Measurements from ENCODE around the gene ARHGEF4. TPM values are rescaled to one million over a fixed set of nuclear protein-coding genes. Genes with fewer than 3 reads are reported as not detected.

Gene ARHGEF4
- total RNA-seq, 1 experiment from 2014 or later: 20.0 TPM

GRCh38 chr2:130882991-130883390 is 46.3 kb downstream of the ARHGEF4 start:
- CTCF ChIA-PET: no interaction called here
- Histone ChIP-seq H3K4me1 (replicated peaks; ENCODE audit: insufficient read depth) (peaks cover 19% of the 10 kb centered on the region), H3K27me3 (ENCODE audit: insufficient read depth, low read depth) (no peaks in the 10 kb centered on the region), H3K9me2 (ENCODE audit: insufficient read depth) (no peaks in the 10 kb centered on the region), H3K4me2 (no peak overlapping the region), H4K20me1 (ENCODE audit: insufficient read depth) (no peaks in the 10 kb centered on the region), H3K36me3 (ENCODE audit: low read depth) (no peaks in the 10 kb centered on the region), H3K4me3 (no peak overlapping the region), H3K79me2 (ENCODE audit: low read depth) (no peaks in the 10 kb centered on the region), H2AFZ (no peak overlapping the region), H3F3A (ENCODE audit: insufficient read depth, low read depth) (peaks cover 5% of the 10 kb centered on the region; the same call in 1 of the 2 replicates), H3K9me3 (ENCODE audit: insufficient read depth, low read depth) (no peaks in the 10 kb centered on the region), H3K27ac (no peak overlapping the region)
- POLR2A ChIA-PET (ENCODE audit: unreplicated experiment): no interaction called here
- BruUV-seq (replicated peaks): no TSS peak
- no peak for TF ChIP-seq CTCF (conservative IDR thresholded peaks at IDR 0.05)
- intact Hi-C loops (cut with micrococcal nuclease; ENCODE audit: unreplicated experiment): no loop called here
- no peak for DNase-seq

GRCh38 chr2:130883496-130883895 is 46.8 kb downstream of the ARHGEF4 start:
- Histone ChIP-seq H3K27me3 (ENCODE audit: insufficient read depth, low read depth) (no peaks in the 10 kb centered on the region), H3K4me2 (no peak overlapping the region), H3F3A (ENCODE audit: insufficient read depth, low read depth) (peaks cover 5% of the 10 kb centered on the region; the same call in 1 of the 2 replicates), H3K4me3 (no peak overlapping the region), H3K79me2 (ENCODE audit: low read depth) (no peaks in the 10 kb centered on the region), H3K4me1 (replicated peaks; ENCODE audit: insufficient read depth) (peaks cover 19% of the 10 kb centered on the region), H3K36me3 (ENCODE audit: low read depth) (no peaks in the 10 kb centered on the region), H3K9me2 (ENCODE audit: insufficient read depth) (no peaks in the 10 kb centered on the region), H2AFZ (no peak overlapping the region), H3K27ac (no peak overlapping the region), H4K20me1 (ENCODE audit: insufficient read depth) (no peaks in the 10 kb centered on the region; the same call in 1 of the 2 replicates), H3K9me3 (ENCODE audit: insufficient read depth, low read depth) (no peaks in the 10 kb centered on the region)
- ChIA-PET CTCF (no interaction called here), POLR2A (ENCODE audit: unreplicated experiment) (no interaction called here)
- no TSS peak for BruUV-seq (replicated peaks)
- TF ChIP-seq CTCF (conservative IDR thresholded peaks at IDR 0.05) (no peak), EZH2 (IDR thresholded peaks at IDR 0.05; ENCODE audit: low read depth) (no peak)
- intact Hi-C loops (cut with micrococcal nuclease; ENCODE audit: unreplicated experiment): no loop called here
- no peak for DNase-seq

GRCh38 chr2:130884013-130884412 is 47.3 kb downstream of the ARHGEF4 start:
- Histone ChIP-seq H3K9me3 (ENCODE audit: insufficient read depth, low read depth) (no peaks in the 10 kb centered on the region), H3K27ac (no peak overlapping the region), H3K27me3 (ENCODE audit: insufficient read depth, low read depth) (no peaks in the 10 kb centered on the region), H3K9me2 (ENCODE audit: insufficient read depth) (no peaks in the 10 kb centered on the region), H3K36me3 (ENCODE audit: low read depth) (no peaks in the 10 kb centered on the region), H3K4me1 (replicated peaks; ENCODE audit: insufficient read depth) (peaks cover 19% of the 10 kb centered on the region), H4K20me1 (ENCODE audit: insufficient read depth) (no peaks in the 10 kb centered on the region; the same call in 1 of the 2 replicates), H2AFZ (no peak overlapping the region), H3K4me2 (no peak overlapping the region), H3F3A (ENCODE audit: insufficient read depth, low read depth) (peaks cover 5% of the 10 kb centered on the region; the same call in 1 of the 2 replicates), H3K4me3 (no peak overlapping the region), H3K79me2 (ENCODE audit: low read depth) (no peaks in the 10 kb centered on the region)
- BruUV-seq (replicated peaks): no TSS peak
- CTCF ChIA-PET: no interaction called here
- TF ChIP-seq EZH2 (IDR thresholded peaks at IDR 0.05; ENCODE audit: low read depth) (no peak), CTCF (conservative IDR thresholded peaks at IDR 0.05) (no peak)
- POLR2A ChIA-PET (ENCODE audit: unreplicated experiment): no interaction called here
- intact Hi-C loops (cut with micrococcal nuclease; ENCODE audit: unreplicated experiment): no loop called here
- no peak for DNase-seq
